NCI-H524 treated with DMSO at 0.1 percent for 48 hours (cell line): ENCODE measurements around the gene SEMA4D.

Source experiments
- DNase-seq: peaks from one replicate; lab custom pipeline; 2025; lab: John Stamatoyannopoulos, UW

Gene SEMA4D

DNA sequence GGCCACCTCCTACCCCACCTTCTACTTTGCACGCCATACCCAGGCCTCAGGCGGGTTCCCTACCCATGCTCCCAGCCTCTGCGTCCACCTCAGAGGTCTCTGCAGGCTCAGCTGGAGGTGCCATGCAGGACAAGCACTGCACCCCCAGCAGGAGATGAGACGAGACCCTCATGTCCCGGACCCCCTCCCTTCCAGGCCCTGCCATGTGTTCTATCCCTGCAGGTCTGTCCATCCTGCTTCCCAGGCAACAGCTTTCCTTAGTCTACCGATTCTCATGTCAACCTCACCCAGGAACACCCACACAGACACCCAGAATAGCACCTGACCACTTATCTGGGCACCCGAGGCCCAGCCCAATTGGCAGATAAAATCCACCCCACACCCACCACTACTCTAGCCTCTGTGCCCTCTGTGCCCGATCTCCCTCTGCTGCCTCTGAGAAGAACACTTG is 52.1 kb downstream of the SEMA4D start:
- DNase-seq, result no peak

GRCh38 chr9:89444925-89445765 is 52.8 kb downstream of the SEMA4D start:
- DNase-seq, result no peak

DNA sequence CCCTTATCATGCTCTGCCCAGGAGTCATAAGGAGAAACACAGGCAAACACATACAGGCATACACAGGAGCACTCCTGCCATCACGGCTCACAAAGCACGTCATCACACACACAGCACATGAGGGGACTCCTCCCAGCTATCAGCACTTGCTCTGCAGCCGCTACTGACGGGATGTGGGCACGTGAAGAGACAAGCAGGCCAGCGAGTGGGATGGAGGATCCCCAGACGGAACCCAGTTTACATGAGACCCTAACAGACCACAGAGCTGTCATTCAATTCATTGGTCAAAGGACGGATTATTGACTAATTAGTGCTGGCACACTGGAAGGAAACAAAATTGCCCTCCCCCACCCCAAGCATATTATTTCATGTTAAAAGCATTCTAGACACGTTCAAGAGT is 53.6 kb downstream of the SEMA4D start:
- no peak for DNase-seq

- DNase-seq, result no peak
Observed at GRCh38 chr9:89442981-89443814, 54.7 kb downstream of the SEMA4D start.

GRCh38 chr9:89442501-89442978 is 55.4 kb downstream of the SEMA4D start:
- DNase-seq, result no peak

GRCh38 chr9:89441986-89442385 is 55.9 kb downstream of the SEMA4D start:
- DNase-seq, result no peak

DNA sequence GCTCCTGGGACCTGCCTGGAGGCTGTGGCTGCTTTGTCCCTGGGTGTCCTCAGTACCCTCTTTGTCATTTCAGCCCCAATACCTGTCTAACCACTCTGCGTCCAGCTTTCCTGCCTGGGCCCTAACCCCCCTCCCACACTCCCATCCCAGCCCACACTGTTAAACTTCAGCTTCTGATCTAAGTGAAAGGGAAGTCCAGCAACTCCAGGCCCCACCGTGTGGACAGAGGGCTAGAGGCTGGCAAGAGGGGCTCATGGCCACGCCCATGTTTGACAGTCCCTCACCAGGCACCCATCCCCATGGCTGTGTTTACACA is 56.3 kb downstream of the SEMA4D start:
- DNase-seq, result no peak

DNA sequence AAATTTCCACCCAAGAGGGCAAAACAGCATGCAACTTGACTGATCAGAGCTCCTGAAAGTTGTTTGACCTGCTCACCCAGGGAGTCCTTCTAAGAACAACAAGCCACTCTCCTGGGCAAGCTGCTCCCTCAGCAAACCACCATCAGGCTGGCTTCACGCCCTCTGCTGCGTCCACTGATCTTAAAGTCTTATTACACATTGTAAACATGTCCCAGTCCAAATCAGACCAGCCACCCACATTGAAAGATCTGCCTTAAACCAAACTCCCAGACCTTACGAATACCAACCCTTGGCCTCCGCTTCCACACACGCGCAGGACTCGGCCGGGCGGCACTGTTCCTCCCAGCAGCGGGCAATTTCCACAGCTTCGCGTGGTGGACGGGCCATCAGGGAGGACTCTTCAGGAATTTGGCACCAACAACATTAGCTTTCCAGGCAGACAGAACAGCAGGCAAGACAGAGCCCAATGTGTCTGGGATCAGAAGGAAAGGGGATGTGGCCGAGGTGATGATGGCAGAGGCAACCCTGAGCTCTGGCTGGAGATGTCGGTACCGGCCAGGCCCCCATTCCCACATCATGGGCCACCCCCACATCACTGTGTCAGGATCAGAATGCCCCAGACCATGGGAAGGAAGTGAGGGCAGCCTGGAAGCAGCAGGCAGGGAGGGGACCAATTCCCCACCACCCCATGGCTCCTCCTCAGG is 56.8 kb downstream of the SEMA4D start:
- DNase-seq, result no peak

DNA sequence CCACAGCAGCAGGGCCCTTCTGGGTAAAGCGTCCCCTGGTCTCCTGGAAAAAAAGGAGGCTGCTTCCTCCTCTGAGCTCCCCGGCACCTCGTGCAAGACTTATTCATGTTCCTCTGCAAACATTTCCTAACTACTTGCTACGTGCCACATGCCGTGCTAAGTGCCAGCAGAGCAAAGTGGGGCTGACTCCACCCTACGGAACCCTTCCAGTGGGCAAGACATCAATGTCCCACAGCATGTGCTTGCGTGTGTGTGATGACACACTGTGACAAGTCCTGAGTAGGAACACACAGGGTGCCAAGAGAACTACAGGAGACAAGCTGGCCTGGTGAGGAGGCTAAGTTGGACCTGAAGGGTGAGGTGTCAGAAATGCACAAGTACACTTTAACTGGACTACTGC is 57.4 kb downstream of the SEMA4D start:
- no peak for DNase-seq

- DNase-seq, result no peak
Observed at GRCh38 chr9:89440046-89440445, 57.9 kb downstream of the SEMA4D start.

DNA sequence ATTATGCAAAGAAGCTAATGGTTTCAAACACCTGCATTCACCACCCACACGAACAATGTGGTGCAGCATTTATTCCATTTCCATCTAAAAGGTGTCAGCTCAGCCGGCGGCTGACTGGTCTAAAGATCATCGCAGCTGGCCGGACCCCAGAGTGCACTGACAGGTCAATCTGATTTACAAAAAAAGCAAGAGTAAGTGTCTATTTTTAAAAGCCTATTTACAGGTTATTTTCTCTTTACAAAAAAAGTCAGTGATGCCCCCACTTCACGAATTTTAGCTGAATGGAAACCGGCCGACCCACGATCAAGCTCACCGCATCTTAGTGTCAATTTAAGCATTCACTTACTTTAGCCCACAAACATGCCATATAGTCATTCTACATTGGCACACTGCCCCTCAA is 58.3 kb downstream of the SEMA4D start:
- DNase-seq, result no peak

- no peak for DNase-seq
Observed at GRCh38 chr9:89438194-89438593, 59.7 kb downstream of the SEMA4D start.

GRCh38 chr9:89437772-89438171 is 60.1 kb downstream of the SEMA4D start:
- DNase-seq, result no peak

- no peak for DNase-seq
Observed at GRCh38 chr9:89436963-89437625, 60.8 kb downstream of the SEMA4D start.

DNA sequence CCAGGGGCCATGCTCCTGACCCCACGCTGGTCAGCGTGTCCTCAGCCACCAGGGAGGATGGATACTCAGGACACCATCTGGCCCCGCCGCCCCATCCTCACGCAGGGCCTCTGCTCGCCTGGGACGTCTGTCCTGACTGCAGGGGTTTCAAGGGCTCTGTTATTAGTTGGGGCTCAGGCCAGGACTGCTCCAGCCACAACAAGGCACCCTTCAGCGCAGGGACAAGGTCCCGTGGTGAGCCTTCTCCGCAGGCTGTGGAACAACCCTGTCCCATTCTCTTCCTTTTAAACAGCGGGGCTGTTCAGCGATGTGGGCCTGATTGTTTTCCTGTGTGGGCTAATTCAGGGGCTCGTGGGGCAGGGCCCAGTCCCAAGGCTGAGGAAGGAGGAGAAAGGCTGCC is 61.6 kb downstream of the SEMA4D start:
- DNase-seq, result no peak

DNA sequence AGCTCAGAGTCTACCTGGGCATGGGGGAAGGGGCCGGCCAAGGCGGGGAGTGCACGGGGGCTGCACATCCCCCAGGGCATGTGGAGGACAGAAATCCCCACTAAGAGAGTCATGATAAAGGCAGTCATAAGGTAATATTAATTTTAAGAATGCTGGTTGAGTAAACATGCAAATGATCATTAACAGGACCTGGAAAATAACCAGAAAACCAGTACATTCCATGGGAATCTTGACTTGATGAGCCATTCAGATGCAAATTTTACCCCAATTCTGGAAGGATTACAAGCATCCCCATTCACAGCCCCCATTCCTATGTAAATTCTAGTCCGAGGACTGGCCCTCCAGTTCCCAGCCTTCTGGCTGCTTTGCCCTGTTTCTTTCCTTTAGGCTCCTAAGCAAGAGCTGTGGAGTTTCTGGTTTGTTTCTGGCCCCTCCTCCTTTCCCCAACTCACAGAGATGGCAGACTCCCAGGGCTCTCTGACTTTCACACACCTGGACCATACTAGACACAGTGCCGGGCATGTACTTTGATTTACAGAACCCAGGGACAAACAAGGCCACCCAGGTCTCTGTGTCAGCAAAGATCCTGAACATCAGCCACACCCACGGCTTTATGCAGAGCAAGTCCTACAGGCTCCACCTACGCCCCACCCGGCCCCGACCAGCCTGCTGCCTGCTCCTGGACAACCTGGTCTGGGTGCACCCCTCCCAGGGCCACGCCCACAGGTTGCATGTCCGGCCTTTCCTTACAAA is 62.7 kb downstream of the SEMA4D start:
- no peak for DNase-seq

GRCh38 chr9:89434636-89435035 is 63.3 kb downstream of the SEMA4D start:
- no peak for DNase-seq

- DNase-seq, result no peak
Observed at GRCh38 chr9:89433826-89434225, 64.1 kb downstream of the SEMA4D start.

DNA sequence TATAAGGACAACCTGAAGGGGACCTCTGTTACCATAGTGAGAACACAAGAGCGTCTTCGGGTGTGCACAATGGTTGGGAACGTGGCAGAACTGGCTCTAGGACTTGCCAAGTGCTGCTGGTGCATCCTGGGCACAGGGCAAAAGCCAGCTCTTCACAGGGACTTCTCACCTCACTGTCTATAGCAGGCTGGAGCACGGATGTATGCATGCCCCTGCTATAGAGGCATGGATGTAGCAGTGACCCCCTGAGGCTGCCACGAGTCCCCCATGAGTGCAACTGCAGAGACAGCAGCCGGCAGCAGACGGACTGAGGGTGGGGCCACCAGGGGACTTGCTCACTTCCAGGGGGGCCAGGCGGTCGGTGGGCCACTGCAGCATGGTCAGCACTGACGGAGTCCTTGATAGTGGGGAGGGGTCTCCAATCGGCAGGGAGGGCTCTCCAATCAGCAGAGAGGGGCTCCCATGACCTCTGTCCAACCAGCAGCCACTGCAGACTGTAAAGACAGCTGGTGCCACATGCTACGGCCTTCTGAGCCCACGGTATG is 64.9 kb downstream of the SEMA4D start:
- DNase-seq, result no peak

DNA sequence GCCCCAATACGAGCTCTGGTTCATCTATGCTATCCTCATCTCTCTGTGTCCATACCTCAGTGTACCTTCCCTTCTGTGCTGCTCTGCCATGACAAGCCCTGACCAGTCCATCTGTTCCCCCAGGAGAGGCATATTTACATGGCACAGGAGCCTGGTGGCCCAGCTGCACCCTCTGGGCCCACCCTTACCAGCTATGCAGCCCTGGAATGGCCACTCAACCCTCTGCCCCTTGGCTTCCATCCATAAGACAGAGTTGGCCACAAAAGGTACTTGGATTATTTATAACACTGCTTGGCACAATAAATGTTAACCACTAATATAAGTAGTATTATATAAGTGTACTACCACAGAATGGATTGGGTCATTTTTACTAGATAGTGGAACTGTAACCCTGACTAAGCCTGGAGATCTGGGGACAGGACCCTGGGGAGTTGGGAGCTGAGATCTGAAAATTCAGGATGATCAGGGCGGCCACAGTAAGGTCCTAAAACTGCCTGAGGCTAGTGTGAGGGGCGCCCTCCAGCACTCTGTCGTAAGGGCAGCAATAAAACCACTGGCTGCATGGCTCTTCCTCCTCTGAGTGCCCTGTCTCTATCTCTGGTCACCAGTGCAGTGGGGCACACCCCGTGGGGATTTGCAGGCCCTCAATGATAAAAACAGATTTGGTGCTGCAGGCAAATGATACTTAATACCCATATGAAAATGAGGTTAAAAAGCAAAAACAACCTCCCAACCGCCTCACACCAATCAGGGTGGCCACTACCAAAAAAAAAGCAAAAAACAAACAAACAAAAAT is 65.8 kb downstream of the SEMA4D start:
- DNase-seq, result no peak
